SK-N-SH (cell line): ENCODE measurements around the gene DPYSL5. TPM values are rescaled to one million over a fixed set of nuclear protein-coding genes. Genes with fewer than 3 reads are reported as not detected.

Experiments used
- CTCF ChIA-PET: fragments of 300-600, 350-600 bp; formaldehyde crosslinking; extraction: SDS; loops from one replicate; lab custom pipeline; 2021; lab: Yijun Ruan, JAX
- POLR2A ChIA-PET: fragments of 350-600 bp; sonication (Branson Sonifier 250); formaldehyde crosslinking; extraction: SDS; loops from one replicate; lab custom pipeline; 2020; ENCODE audit warnings: antibody characterized with exemption, inconsistent platforms; lab: Yijun Ruan, JAX
- DNase-seq: peaks from one replicate; pipeline ENCODE4 v3.0.0; 2012
- H2AFZ ChIP-seq: fragments of 200-600 bp; sonication (generic); 2 replicates; pipeline ENCODE4 v1.8.1; 2016; ENCODE audit warnings: antibody characterized with exemption, mild to moderate bottlenecking, low read depth
- H3F3A ChIP-seq: fragments of 200-600 bp; sonication (generic); replicated peaks from 2 replicates; pipeline ENCODE3; 2016; ENCODE audit warnings: antibody characterized with exemption, mild to moderate bottlenecking; ENCODE audit not compliant: insufficient read depth
- H3K27ac ChIP-seq, 2 experiments: fragments of 200-500 bp in 1 of 2; fragments of 200-600 bp in 1 of 2; sonication (Bioruptor generic) in 1 of 2; sonication (generic), shearing (Covaris generic) in 1 of 2; 2 replicates each; pipeline versions ENCODE4 v1.5.1 to v1.6.1; 2014 to 2016; ENCODE audit warnings: low read depth in 2 of 2, inconsistent platforms in 1 of 2, low read length in 1 of 2, mild to moderate bottlenecking in 1 of 2, mixed read lengths in 1 of 2
- H3K27me3 ChIP-seq: fragments of 200-600 bp; sonication (generic), shearing (Covaris generic); 2 replicates; pipeline ENCODE4 v1.6.1; 2016; ENCODE audit warnings: mixed run types; ENCODE audit not compliant: insufficient read depth
- H3K36me3 ChIP-seq, 2 experiments: fragments of 200-500 bp in 1 of 2; fragments of 200-600 bp in 1 of 2; sonication (Bioruptor generic) in 1 of 2; sonication (generic) in 1 of 2; replicated peaks in 1 of 2; 2 replicates each; pipeline versions ENCODE3 to v1.5.1; 2014 to 2016; ENCODE audit warnings: low read length in 1 of 2, mild to moderate bottlenecking in 1 of 2; ENCODE audit not compliant: insufficient read depth in 2 of 2, control insufficient read depth in 1 of 2
- H3K4me1 ChIP-seq, 2 experiments: fragments of 200-500 bp in 1 of 2; fragments of 200-600 bp in 1 of 2; sonication (Bioruptor generic) in 1 of 2; sonication (generic), shearing (Covaris generic) in 1 of 2; 2 replicates each; pipeline versions ENCODE4 v1.5.1 to v1.6.1; 2014 to 2016; ENCODE audit warnings: low read depth in 1 of 2, low read length in 1 of 2, mixed run types in 1 of 2; ENCODE audit not compliant: insufficient read depth in 2 of 2, control insufficient read depth in 1 of 2
- H3K4me2 ChIP-seq: fragments of 200-600 bp; sonication (generic), shearing (Covaris generic); 2 replicates; pipeline ENCODE4 v1.6.1; 2017; ENCODE audit warnings: mixed run types
- H3K4me3 ChIP-seq, 2 experiments: fragments of 200-500 bp in 1 of 2; fragments of 200-600 bp in 1 of 2; sonication (Bioruptor generic) in 1 of 2; sonication (generic), shearing (Covaris generic) in 1 of 2; 2 replicates each; pipeline versions ENCODE4 v1.5.1 to v1.8.1; 2014 to 2016; ENCODE audit warnings: low read depth in 2 of 2, inconsistent platforms in 1 of 2, low read length in 1 of 2, mild to moderate bottlenecking in 1 of 2, mixed read lengths in 1 of 2, moderate library complexity in 1 of 2
- H3K79me2 ChIP-seq: fragments of 200-600 bp; sonication (generic); 2 replicates; pipeline ENCODE4 v1.8.1; 2017; ENCODE audit warnings: mild to moderate bottlenecking; ENCODE audit not compliant: insufficient read depth
- H3K9ac ChIP-seq: fragments of 200-600 bp; sonication (generic); 2 replicates; pipeline ENCODE4 v1.6.1; 2017; ENCODE audit warnings: mixed run types
- H3K9me2 ChIP-seq: fragments of 200-600 bp; sonication (generic); 2 replicates; pipeline ENCODE4 v1.6.1; 2017; ENCODE audit warnings: mixed run types
- H3K9me3 ChIP-seq: fragments of 200-600 bp; sonication (generic); 2 replicates; pipeline ENCODE4 v1.6.1; 2017; ENCODE audit warnings: mixed run types, mild to moderate bottlenecking, moderate library complexity
- H4K20me1 ChIP-seq: fragments of 200-600 bp; sonication (generic); 2 replicates; pipeline ENCODE4 v1.6.1; 2017; ENCODE audit warnings: mild to moderate bottlenecking, mixed run types; ENCODE audit not compliant: insufficient read depth
- EP300 ChIP-seq, 2 experiments: IDR thresholded peaks; 2 replicates each; pipeline versions ENCODE4 v1.4.0 to v1.6.1; 2012; ENCODE audit warnings: borderline replicate concordance in 1 of 2, low read depth in 1 of 2, low read length in 1 of 2
- EZH2phosphoT487 ChIP-seq: fragments of 200-600 bp; sonication (generic); IDR thresholded peaks from 2 replicates; pipeline ENCODE4 v1.6.1; 2017; ENCODE audit warnings: low read depth, mixed run types, mild to moderate bottlenecking, antibody characterized with exemption, moderate library complexity, borderline replicate concordance
- FOXJ3 ChIP-seq: sonication (generic); formaldehyde crosslinking; IDR thresholded peaks from 2 replicates; pipeline ENCODE4 v1.5.1; 2020; ENCODE audit warnings: mild to moderate bottlenecking, missing genetic modification reagents
- GABPA ChIP-seq: IDR thresholded peaks from 2 replicates; pipeline ENCODE4 v1.4.0; 2012; ENCODE audit warnings: low read depth, mild to moderate bottlenecking
- GATA2 ChIP-seq: sonication (generic); formaldehyde crosslinking; IDR thresholded peaks from 2 replicates; pipeline ENCODE4 v1.5.0; 2020; ENCODE audit warnings: mild to moderate bottlenecking, missing genetic modification reagents
- JUND ChIP-seq: IDR thresholded peaks from 2 replicates; pipeline ENCODE4 v1.4.0; 2012
- MEF2A ChIP-seq: IDR thresholded peaks from 2 replicates; pipeline ENCODE4 v1.4.0; 2012; ENCODE audit warnings: low read depth, borderline replicate concordance
- MXI1 ChIP-seq: IDR thresholded peaks from 2 replicates; pipeline ENCODE4 v1.6.1; 2012; ENCODE audit warnings: mild to moderate bottlenecking, low read depth, low read length, improper control_type of control experiment
- NRF1 ChIP-seq: IDR thresholded peaks from 2 replicates; pipeline ENCODE4 v1.6.1; 2012; ENCODE audit warnings: low read depth, mild to moderate bottlenecking, low read length
- RXRA ChIP-seq: IDR thresholded peaks from 2 replicates; pipeline ENCODE4 v1.4.0; 2012; ENCODE audit warnings: low read depth, mild to moderate bottlenecking, borderline replicate concordance
- SMC3 ChIP-seq: IDR thresholded peaks from 2 replicates; pipeline ENCODE4 v1.6.1; 2012; ENCODE audit warnings: low read depth, low read length, improper control_type of control experiment
- YY1 ChIP-seq: IDR thresholded peaks from 2 replicates; pipeline ENCODE4 v1.4.0; 2012; ENCODE audit warnings: low read depth, mild to moderate bottlenecking
- WGBS: methylation state at CpG from one replicate; pipeline ENCODE4 v1.1.6; 2017; ENCODE audit warnings: low lambda C conversion rate; 5-methylcytosine and 5-hydroxymethylcytosine counted together
- polyA plus RNA-seq, 3 experiments: library from polyadenylated mRNA; depleted of rRNA; stranded (reverse); fragments of >200 nt; gene quantifications; 2 replicates each; pipeline ENCODE4 v1.2.3, GENCODE V29; 2012
- TF ChIP-seq, protein P1 (sequence below): IDR thresholded peaks from 2 replicates; pipeline ENCODE4 v1.4.0; 2012; ENCODE audit warnings: low read depth
- TF ChIP-seq, protein P2 (sequence below): IDR thresholded peaks from 2 replicates; pipeline ENCODE4 v1.6.1; 2012; ENCODE audit warnings: mild to moderate bottlenecking, low read depth, low read length, moderate library complexity
- TF ChIP-seq, protein P3 (sequence below): IDR thresholded peaks from 2 replicates; pipeline ENCODE4 v1.4.0; 2012; ENCODE audit warnings: low read depth, borderline replicate concordance
- TF ChIP-seq, protein P4 (sequence below): fragments of 150-350 bp; IDR thresholded peaks from 2 replicates; pipeline ENCODE4 v1.6.1; 2016; ENCODE audit warnings: mild to moderate bottlenecking, low read depth, low read length

Gene DPYSL5
- polyA plus RNA-seq, 1 of the 3 experiments (the other 2 are of a cell fraction): 0.79 TPM

DNA sequence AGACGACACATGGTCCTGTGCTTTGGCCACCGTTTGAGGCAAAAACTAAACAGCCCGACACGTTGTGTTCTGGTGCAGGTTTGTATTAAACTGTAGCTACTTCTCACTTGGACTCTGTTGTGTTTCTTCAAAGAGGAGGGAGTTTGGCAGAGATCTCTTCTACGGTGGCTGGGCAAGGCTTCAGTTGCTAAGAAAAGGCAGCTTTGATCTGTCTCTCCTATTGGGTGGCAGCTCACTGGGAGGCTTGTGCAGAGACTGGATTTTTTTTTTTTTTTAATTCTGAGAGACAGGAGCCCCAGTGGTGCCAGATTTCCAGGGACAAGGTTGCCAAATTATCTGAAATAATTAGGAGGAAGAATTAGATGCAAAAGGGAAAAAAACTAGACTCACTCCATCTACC, 102.3 kb downstream of the DPYSL5 start:
- 65% methylated on average over 5 of the region's 5 CpGs for WGBS
- Histone ChIP-seq H3K9me3 (no peaks in the 10 kb centered on the region), H3K27me3 (peaks cover 54% of the 10 kb centered on the region; the same call in 1 of the 2 replicates), H3K9ac (no peak overlapping the region), H3K4me1 (peaks cover 0 to 15% of the 10 kb centered on the region in 2 experiments; a peak in 1 of 4 replicates), H3K79me2 (no peaks in the 10 kb centered on the region), H3K9me2 (no peaks in the 10 kb centered on the region), H4K20me1 (no peaks in the 10 kb centered on the region), H3K27ac (no peak overlapping the region), H3F3A (no peaks in the 10 kb centered on the region), H2AFZ (no peak overlapping the region), H3K4me2 (no peak overlapping the region), H3K36me3 (no peaks in the 10 kb centered on the region), H3K4me3 (no peak overlapping the region)
- ChIA-PET CTCF (interaction anchor here (0.8 to 21.9 kb wide), 9 partner anchors 8 to 241 kb away, joined by 3 to 1017 read pairs (median 7); partner anchors contain the start of genes DPYSL5 and TMEM214), POLR2A (interaction anchor here (1.7 kb wide), 1 partner anchor 104 kb away, joined by 6 read pairs; no protein-coding TSS in a partner anchor)
- TF ChIP-seq EZH2phosphoT487: no peak
- TF ChIP-seq MXI1: no peak
- TF ChIP-seq GABPA: no peak
- TF ChIP-seq, protein P1, sequence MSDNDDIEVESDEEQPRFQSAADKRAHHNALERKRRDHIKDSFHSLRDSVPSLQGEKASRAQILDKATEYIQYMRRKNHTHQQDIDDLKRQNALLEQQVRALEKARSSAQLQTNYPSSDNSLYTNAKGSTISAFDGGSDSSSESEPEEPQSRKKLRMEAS: no peak
- no peak for TF ChIP-seq MEF2A
- no peak for TF ChIP-seq RXRA
- TF ChIP-seq JUND: no peak
- TF ChIP-seq, protein P2, sequence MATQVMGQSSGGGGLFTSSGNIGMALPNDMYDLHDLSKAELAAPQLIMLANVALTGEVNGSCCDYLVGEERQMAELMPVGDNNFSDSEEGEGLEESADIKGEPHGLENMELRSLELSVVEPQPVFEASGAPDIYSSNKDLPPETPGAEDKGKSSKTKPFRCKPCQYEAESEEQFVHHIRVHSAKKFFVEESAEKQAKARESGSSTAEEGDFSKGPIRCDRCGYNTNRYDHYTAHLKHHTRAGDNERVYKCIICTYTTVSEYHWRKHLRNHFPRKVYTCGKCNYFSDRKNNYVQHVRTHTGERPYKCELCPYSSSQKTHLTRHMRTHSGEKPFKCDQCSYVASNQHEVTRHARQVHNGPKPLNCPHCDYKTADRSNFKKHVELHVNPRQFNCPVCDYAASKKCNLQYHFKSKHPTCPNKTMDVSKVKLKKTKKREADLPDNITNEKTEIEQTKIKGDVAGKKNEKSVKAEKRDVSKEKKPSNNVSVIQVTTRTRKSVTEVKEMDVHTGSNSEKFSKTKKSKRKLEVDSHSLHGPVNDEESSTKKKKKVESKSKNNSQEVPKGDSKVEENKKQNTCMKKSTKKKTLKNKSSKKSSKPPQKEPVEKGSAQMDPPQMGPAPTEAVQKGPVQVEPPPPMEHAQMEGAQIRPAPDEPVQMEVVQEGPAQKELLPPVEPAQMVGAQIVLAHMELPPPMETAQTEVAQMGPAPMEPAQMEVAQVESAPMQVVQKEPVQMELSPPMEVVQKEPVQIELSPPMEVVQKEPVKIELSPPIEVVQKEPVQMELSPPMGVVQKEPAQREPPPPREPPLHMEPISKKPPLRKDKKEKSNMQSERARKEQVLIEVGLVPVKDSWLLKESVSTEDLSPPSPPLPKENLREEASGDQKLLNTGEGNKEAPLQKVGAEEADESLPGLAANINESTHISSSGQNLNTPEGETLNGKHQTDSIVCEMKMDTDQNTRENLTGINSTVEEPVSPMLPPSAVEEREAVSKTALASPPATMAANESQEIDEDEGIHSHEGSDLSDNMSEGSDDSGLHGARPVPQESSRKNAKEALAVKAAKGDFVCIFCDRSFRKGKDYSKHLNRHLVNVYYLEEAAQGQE: no peak
- TF ChIP-seq NRF1: no peak
- no peak for TF ChIP-seq FOXJ3 (CRISPR knock-in tag)
- TF ChIP-seq, protein P3, sequence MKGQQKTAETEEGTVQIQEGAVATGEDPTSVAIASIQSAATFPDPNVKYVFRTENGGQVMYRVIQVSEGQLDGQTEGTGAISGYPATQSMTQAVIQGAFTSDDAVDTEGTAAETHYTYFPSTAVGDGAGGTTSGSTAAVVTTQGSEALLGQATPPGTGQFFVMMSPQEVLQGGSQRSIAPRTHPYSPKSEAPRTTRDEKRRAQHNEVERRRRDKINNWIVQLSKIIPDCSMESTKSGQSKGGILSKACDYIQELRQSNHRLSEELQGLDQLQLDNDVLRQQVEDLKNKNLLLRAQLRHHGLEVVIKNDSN: no peak
- no peak for TF ChIP-seq YY1
- DNase-seq: no peak

DNA sequence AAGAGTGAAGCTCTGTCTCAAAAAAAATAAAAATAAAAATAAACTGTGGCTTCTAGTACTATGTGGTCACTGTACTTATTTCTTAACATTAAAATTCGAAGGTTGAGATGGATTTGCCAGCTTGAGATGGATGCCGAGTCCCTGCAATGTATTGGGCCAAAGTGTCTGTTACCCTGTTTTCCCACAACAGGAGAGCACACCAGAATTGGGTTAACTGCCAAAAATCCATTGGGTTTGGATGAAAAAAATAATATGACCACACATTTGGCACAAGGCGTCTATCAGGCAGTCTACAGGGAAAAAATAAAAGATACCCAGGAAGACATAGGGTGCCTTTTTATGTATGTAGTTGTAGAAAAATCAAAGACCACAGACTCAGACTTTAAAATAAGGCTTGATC, 103.3 kb downstream of the DPYSL5 start:
- Histone ChIP-seq H3K9ac (no peak overlapping the region), H3F3A (no peaks in the 10 kb centered on the region), H3K9me2 (no peaks in the 10 kb centered on the region), H3K36me3 (no peaks in the 10 kb centered on the region), H3K4me1 (peaks cover 0 to 15% of the 10 kb centered on the region in 2 experiments; a peak in 1 of 4 replicates), H3K9me3 (no peaks in the 10 kb centered on the region), H3K27me3 (peaks cover 58% of the 10 kb centered on the region), H3K79me2 (no peaks in the 10 kb centered on the region), H2AFZ (no peak overlapping the region), H3K27ac (no peak overlapping the region), H3K4me2 (no peak overlapping the region), H3K4me3 (no peak overlapping the region), H4K20me1 (no peaks in the 10 kb centered on the region)
- ChIA-PET CTCF (interaction anchor here (0.6 to 21.9 kb wide), 7 partner anchors 10 to 104 kb away, joined by 3 to 1017 read pairs (median 60); partner anchors contain the start of genes DPYSL5 and TMEM214), POLR2A (interaction anchor here (1.7 kb wide), 1 partner anchor 105 kb away, joined by 6 read pairs; no protein-coding TSS in a partner anchor)
- TF ChIP-seq, protein P4, sequence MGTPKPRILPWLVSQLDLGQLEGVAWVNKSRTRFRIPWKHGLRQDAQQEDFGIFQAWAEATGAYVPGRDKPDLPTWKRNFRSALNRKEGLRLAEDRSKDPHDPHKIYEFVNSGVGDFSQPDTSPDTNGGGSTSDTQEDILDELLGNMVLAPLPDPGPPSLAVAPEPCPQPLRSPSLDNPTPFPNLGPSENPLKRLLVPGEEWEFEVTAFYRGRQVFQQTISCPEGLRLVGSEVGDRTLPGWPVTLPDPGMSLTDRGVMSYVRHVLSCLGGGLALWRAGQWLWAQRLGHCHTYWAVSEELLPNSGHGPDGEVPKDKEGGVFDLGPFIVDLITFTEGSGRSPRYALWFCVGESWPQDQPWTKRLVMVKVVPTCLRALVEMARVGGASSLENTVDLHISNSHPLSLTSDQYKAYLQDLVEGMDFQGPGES: no peak
- TF ChIP-seq SMC3 (no peak), NRF1 (no peak), MXI1 (no peak), RXRA (no peak), JUND (no peak), EP300 (IDR thresholded peaks at IDR 0.05; ENCODE audit: borderline replicate concordance in 1 of 2, low read depth in 1 of 2, low read length in 1 of 2) (no peak), MEF2A (no peak), GATA2 (CRISPR knock-in tag) (no peak)
- 68% methylated on average over 3 of the region's 3 CpGs for WGBS
- no peak for DNase-seq
